Testis (tissue), 3 donors: ENCODE data around the gene GIGYF1. TPM values are rescaled to one million over a fixed set of nuclear protein-coding genes. Genes with fewer than 3 reads are reported as not detected.
A peak's percentile ranks its signal among the peaks of the same experiment; 100 is the strongest.

Source experiments
- DNase-seq: peaks from one replicate; pipeline ENCODE4 v3.0.0-alpha.2; 2019
- H3K27ac ChIP-seq, 2 donors: fragments of 200-600 bp; sonication (generic); one replicate each; pipeline ENCODE4 v1.5.1; 2019
- H3K27me3 ChIP-seq: fragments of 200-600 bp; sonication (generic); one replicate; pipeline ENCODE4 v1.5.1; 2019
- H3K36me3 ChIP-seq: fragments of 200-600 bp; sonication (generic); one replicate; pipeline ENCODE4 v1.5.1; 2017; ENCODE audit warnings: low read depth; ENCODE audit errors: missing control alignments
- H3K4me1 ChIP-seq: fragments of 200-600 bp; sonication (generic); one replicate; pipeline ENCODE4 v1.5.1; 2019
- H3K4me3 ChIP-seq, 2 donors: fragments of 200-600 bp; sonication (generic); one replicate each; pipeline ENCODE4 v1.5.1; 2017 to 2019
- H3K9me3 ChIP-seq: fragments of 200-600 bp; sonication (generic); one replicate; pipeline ENCODE4 v1.5.1; 2017
- POLR2A ChIP-seq: fragments of 450-650 bp; IDR thresholded peaks from one replicate; pipeline ENCODE4 v1.6.1; 2017; ENCODE audit warnings: antibody characterized with exemption, mild to moderate bottlenecking, moderate library complexity
- WGBS, 2 donors: methylation state at CpG; one replicate each; pipeline ENCODE4 v1.1.5; 2018; 5-methylcytosine and 5-hydroxymethylcytosine counted together
- intact Hi-C: fragments of 100-400 bp; cut with DNase I; formaldehyde crosslinking; loops from one replicate; pipeline ENCODE4 v1.15.1; 2023; ENCODE audit warnings: low total_unique reads
- polyA plus RNA-seq: library from polyadenylated mRNA; stranded (reverse); fragments of 350-450 nt; fragmentation: Illumina TruSeq; extraction: RNeasy Lipid Tissue Mini Kit (QIAGEN cat#74804); gene quantifications from one replicate; pipeline ENCODE4 v1.2.3, GENCODE V29; 2014; ENCODE audit warnings: low read depth, low replicate concordance; ENCODE audit not compliant: insufficient read depth
- total RNA-seq, 2 donors: library from RNA; depleted of rRNA; stranded (reverse); fragments of >200 nt; gene quantifications; one replicate each; pipeline ENCODE4 v1.2.3, GENCODE V29; 2016
- TF ChIP-seq, protein P1 (sequence below), 3 experiments: fragments of 450-650 bp in 2 of 3; fragments of 200-600 bp in 1 of 3; sonication (generic) in 1 of 3; IDR thresholded peaks; one replicate each; pipeline ENCODE4 v1.5.1; 2016 to 2019; ENCODE audit warnings: antibody characterized with exemption in 3 of 3, mild to moderate bottlenecking in 2 of 3, moderate library complexity in 1 of 3

Gene GIGYF1
- total and polyA plus RNA-seq, 3 donors from 2014 or later = 40.5 to 106 (median 105) TPM

DNA sequence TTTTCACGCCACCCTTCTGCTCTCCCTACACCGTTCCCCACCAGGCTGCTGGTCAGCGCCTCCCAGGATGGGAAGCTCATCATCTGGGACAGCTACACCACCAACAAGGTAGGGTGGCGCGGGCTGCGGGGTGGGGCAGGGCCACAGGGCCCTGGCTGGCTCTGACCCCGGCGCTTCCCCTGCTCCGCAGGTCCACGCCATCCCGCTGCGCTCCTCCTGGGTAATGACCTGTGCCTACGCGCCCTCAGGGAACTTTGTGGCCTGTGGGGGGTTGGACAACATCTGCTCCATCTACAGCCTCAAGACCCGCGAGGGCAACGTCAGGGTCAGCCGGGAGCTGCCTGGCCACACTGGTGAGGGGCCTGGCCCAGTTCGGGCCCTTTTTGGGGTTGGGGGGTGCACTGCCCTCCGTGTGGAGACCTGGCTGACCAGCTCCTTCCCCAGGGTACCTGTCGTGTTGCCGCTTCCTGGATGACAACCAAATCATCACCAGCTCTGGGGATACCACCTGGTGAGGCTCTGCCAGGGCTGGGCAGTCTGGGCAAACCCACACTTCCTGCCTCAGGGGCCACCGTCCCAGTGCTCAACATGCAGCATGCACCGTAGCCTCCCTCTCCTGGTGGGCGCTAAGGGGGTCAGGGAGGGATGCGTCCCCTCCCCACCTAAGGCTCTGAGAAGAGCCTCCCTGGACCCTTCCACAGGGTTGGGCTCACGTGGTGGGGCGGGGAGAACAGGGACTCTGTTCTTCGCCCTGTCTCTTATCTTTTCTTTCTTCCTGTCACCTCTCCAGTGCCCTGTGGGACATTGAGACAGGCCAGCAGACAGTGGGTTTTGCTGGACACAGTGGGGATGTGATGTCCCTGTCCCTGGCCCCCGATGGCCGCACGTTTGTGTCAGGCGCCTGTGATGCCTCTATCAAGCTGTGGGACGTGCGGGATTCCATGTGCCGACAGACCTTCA, 16.5 kb downstream of the GIGYF1 start:
- Histone ChIP-seq H3K27ac (no peak overlapping the region), H3K4me3 (no peak overlapping the region), H3K27me3 (no peaks in the 10 kb centered on the region), H3K4me1 (peaks cover 26% of the 10 kb centered on the region), H3K36me3 (no peaks in the 10 kb centered on the region), H3K9me3 (no peaks in the 10 kb centered on the region)
- WGBS, 2 donors = 86 to 88% methylated on average over 13 to 36 of the region's 36 CpGs
- intact Hi-C loops = no loop called here
- TF ChIP-seq, protein P1, sequence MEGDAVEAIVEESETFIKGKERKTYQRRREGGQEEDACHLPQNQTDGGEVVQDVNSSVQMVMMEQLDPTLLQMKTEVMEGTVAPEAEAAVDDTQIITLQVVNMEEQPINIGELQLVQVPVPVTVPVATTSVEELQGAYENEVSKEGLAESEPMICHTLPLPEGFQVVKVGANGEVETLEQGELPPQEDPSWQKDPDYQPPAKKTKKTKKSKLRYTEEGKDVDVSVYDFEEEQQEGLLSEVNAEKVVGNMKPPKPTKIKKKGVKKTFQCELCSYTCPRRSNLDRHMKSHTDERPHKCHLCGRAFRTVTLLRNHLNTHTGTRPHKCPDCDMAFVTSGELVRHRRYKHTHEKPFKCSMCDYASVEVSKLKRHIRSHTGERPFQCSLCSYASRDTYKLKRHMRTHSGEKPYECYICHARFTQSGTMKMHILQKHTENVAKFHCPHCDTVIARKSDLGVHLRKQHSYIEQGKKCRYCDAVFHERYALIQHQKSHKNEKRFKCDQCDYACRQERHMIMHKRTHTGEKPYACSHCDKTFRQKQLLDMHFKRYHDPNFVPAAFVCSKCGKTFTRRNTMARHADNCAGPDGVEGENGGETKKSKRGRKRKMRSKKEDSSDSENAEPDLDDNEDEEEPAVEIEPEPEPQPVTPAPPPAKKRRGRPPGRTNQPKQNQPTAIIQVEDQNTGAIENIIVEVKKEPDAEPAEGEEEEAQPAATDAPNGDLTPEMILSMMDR (IDR thresholded peaks at IDR 0.05) = no peak
- no peak for TF ChIP-seq POLR2A
- no peak for DNase-seq

- Histone ChIP-seq H3K27me3 (no peaks in the 10 kb centered on the region), H3K27ac (peak overlapping the region; percentile 98), H3K4me1 (peaks cover 26% of the 10 kb centered on the region), H3K4me3 (peak overlapping the region; percentile 96 to 99), H3K9me3 (no peaks in the 10 kb centered on the region), H3K36me3 (no peaks in the 10 kb centered on the region)
- intact Hi-C loops = no loop called here
- DNase-seq = no peak
- no peak for TF ChIP-seq POLR2A
- TF ChIP-seq, protein P1 (IDR thresholded peaks at IDR 0.05) = no peak
- 54 to 55% methylated on average over 22 to 23 of the region's 23 CpGs for WGBS, 2 donors
Observed at GRCh38 chr7:100676501-100677306, 17.3 kb downstream of the GIGYF1 start.

- TF ChIP-seq, protein P1 (IDR thresholded peaks at IDR 0.05) = no peak
- TF ChIP-seq POLR2A = no peak
- Histone ChIP-seq H3K9me3 (no peaks in the 10 kb centered on the region), H3K27ac (peak overlapping the region; percentile 98), H3K36me3 (no peaks in the 10 kb centered on the region), H3K27me3 (no peaks in the 10 kb centered on the region), H3K4me3 (peak overlapping the region; percentile 96 to 99), H3K4me1 (peaks cover 25% of the 10 kb centered on the region)
- peak; percentile 91 for DNase-seq
- WGBS, 2 donors = 1 to 7% methylated on average over 15 to 59 of the region's 59 CpGs
- intact Hi-C loops = no loop called here
Observed at GRCh38 chr7:100675581-100676350, 18.3 kb downstream of the GIGYF1 start.

GRCh38 chr7:100675105-100675451, 19.0 kb downstream of the GIGYF1 start:
- TF ChIP-seq, protein P1 (IDR thresholded peaks at IDR 0.05) = no peak
- TF ChIP-seq POLR2A = no peak
- Histone ChIP-seq H3K27ac (peak overlapping the region; percentile 98), H3K27me3 (no peaks in the 10 kb centered on the region), H3K9me3 (no peaks in the 10 kb centered on the region), H3K36me3 (no peaks in the 10 kb centered on the region), H3K4me3 (peak overlapping the region; percentile 96 to 99), H3K4me1 (peaks cover 18% of the 10 kb centered on the region)
- DNase-seq = no peak
- intact Hi-C loops = no loop called here
- WGBS, 2 donors = 0% methylated on average over 43 of the region's 46 CpGs; no CpG with 5 or more reads in 1 of the 2 donors
